Measurements from ENCODE around the gene ASPN. TPM values are rescaled to one million over a fixed set of nuclear protein-coding genes. Genes with fewer than 3 reads are reported as not detected.

The ASPN gene
- total and polyA plus RNA-seq, 4 donors = 6.4 to 11.4 (median 6.9) TPM

DNA sequence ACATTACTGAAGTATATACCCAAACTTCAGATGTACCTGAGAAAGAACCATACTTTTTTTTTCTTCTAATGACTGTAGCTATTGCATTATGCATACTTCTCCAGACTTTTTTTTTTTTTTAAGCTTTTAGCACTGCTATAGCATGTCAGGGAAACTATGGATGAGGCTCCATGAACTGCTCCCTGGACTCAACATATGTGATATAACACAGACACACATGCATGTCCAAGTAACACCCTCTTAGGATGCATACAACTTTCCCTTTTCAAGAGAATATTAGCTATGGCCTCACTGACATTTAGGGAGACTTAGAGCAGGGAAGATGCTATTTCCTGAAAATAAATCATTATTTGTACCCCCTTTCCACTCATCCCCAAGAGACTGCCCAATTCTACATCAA, 499 bp upstream of the ASPN start:
- no peak for TF ChIP-seq JUND (IDR thresholded peaks at IDR 0.05)
- TF ChIP-seq RXRA (IDR thresholded peaks at IDR 0.05) = no peak
- TF ChIP-seq, protein P1, sequence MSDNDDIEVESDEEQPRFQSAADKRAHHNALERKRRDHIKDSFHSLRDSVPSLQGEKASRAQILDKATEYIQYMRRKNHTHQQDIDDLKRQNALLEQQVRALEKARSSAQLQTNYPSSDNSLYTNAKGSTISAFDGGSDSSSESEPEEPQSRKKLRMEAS (IDR thresholded peaks at IDR 0.05) = no peak
- TF ChIP-seq, protein P2, sequence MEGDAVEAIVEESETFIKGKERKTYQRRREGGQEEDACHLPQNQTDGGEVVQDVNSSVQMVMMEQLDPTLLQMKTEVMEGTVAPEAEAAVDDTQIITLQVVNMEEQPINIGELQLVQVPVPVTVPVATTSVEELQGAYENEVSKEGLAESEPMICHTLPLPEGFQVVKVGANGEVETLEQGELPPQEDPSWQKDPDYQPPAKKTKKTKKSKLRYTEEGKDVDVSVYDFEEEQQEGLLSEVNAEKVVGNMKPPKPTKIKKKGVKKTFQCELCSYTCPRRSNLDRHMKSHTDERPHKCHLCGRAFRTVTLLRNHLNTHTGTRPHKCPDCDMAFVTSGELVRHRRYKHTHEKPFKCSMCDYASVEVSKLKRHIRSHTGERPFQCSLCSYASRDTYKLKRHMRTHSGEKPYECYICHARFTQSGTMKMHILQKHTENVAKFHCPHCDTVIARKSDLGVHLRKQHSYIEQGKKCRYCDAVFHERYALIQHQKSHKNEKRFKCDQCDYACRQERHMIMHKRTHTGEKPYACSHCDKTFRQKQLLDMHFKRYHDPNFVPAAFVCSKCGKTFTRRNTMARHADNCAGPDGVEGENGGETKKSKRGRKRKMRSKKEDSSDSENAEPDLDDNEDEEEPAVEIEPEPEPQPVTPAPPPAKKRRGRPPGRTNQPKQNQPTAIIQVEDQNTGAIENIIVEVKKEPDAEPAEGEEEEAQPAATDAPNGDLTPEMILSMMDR (IDR thresholded peaks at IDR 0.05; ENCODE audit: low read depth, low read length, missing input control) = no peak
- TF ChIP-seq SP1 (IDR thresholded peaks at IDR 0.05) = no peak
- TF ChIP-seq NR2F2 (IDR thresholded peaks at IDR 0.05) = no peak
- TF ChIP-seq, protein P3, sequence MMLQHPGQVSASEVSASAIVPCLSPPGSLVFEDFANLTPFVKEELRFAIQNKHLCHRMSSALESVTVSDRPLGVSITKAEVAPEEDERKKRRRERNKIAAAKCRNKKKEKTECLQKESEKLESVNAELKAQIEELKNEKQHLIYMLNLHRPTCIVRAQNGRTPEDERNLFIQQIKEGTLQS (IDR thresholded peaks at IDR 0.05) = no peak
- TF ChIP-seq, protein P4, sequence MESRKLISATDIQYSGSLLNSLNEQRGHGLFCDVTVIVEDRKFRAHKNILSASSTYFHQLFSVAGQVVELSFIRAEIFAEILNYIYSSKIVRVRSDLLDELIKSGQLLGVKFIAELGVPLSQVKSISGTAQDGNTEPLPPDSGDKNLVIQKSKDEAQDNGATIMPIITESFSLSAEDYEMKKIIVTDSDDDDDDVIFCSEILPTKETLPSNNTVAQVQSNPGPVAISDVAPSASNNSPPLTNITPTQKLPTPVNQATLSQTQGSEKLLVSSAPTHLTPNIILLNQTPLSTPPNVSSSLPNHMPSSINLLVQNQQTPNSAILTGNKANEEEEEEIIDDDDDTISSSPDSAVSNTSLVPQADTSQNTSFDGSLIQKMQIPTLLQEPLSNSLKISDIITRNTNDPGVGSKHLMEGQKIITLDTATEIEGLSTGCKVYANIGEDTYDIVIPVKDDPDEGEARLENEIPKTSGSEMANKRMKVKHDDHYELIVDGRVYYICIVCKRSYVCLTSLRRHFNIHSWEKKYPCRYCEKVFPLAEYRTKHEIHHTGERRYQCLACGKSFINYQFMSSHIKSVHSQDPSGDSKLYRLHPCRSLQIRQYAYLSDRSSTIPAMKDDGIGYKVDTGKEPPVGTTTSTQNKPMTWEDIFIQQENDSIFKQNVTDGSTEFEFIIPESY (IDR thresholded peaks at IDR 0.05) = no peak
- TF ChIP-seq FOXA1 (IDR thresholded peaks at IDR 0.05) = no peak
- no peak for TF ChIP-seq YY1 (IDR thresholded peaks at IDR 0.05)
- no peak for TF ChIP-seq FOXA2 (IDR thresholded peaks at IDR 0.05)
- TF ChIP-seq HNF4G (IDR thresholded peaks at IDR 0.05) = no peak
- H3K27me3 ChIP-seq (ENCODE audit: control insufficient read depth in 4 of 4, insufficient read depth in 4 of 4, low read length in 3 of 4) = no peaks in the 10 kb centered on the region
- no peaks in the 10 kb centered on the region for H3K9me3 ChIP-seq (ENCODE audit: control insufficient read depth in 4 of 4, low read length in 3 of 4)
- H3K4me3 ChIP-seq (ENCODE audit: low read depth in 1 of 3, low read length in 3 of 3) = no peak overlapping the region
- DNase-seq (ENCODE audit: low spot score) = no peak
- no peaks in the 10 kb centered on the region for H3K36me3 ChIP-seq (ENCODE audit: control insufficient read depth in 4 of 4, insufficient read depth in 3 of 4, low read depth in 1 of 4, low read length in 3 of 4)
- H3K9ac ChIP-seq (ENCODE audit: low read depth in 1 of 2, low read length in 2 of 2) = no peak overlapping the region
- no peaks in the 10 kb centered on the region for H3K4me1 ChIP-seq (ENCODE audit: control insufficient read depth in 4 of 4, insufficient read depth in 4 of 4, low read length in 3 of 4)
- no peak overlapping the region for H3K27ac ChIP-seq (ENCODE audit: low read depth in 1 of 2, low read length in 2 of 2)

DNA sequence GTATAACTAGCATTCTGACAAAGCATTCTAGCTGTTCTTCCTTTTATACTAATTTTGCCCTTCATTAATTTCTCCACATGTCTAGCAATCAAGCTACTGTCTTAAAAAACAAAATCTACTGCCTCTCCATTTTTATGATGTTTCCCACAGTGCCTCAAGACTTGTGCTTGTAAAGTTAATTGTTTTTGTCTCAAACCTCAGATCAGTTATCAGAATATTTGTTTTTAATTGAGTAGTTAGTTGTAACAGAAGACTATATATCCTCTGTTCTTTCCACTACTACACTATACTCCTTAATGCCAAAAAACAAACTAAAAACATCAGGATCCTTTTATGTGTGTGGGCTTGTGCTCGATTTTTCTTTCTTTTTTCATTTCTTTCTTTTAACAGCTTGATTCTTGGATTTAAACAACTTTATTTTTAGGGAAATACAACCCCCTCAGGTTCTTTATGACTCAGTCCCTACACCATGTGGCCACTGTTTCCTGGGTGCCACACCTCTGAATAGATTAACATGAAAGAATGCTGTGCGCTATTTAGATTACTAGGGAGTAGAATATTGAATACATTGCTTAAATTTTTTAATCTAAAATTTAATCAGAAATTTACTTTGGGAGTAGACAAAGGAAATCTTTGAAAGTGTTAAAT, 1.2 kb downstream of the ASPN start:
- Histone ChIP-seq H3K27me3 (ENCODE audit: control insufficient read depth in 4 of 4, insufficient read depth in 4 of 4, low read length in 3 of 4) (no peaks in the 10 kb centered on the region), H3K4me3 (ENCODE audit: low read depth in 1 of 3, low read length in 3 of 3) (no peak overlapping the region), H3K4me1 (ENCODE audit: control insufficient read depth in 4 of 4, insufficient read depth in 4 of 4, low read length in 3 of 4) (no peaks in the 10 kb centered on the region), H3K9ac (ENCODE audit: low read depth in 1 of 2, low read length in 2 of 2) (peak overlapping the region in 1 of 2 donors; percentile 5), H3K9me3 (ENCODE audit: control insufficient read depth in 4 of 4, low read length in 3 of 4) (no peaks in the 10 kb centered on the region), H3K27ac (ENCODE audit: low read depth in 1 of 2, low read length in 2 of 2) (no peak overlapping the region), H3K36me3 (ENCODE audit: control insufficient read depth in 4 of 4, insufficient read depth in 3 of 4, low read depth in 1 of 4, low read length in 3 of 4) (no peaks in the 10 kb centered on the region)
- 70% methylated on average over 2 of the region's 2 CpGs for WGBS
- DNase-seq (ENCODE audit: low spot score) = no peak
- TF ChIP-seq HNF4A (conservative IDR thresholded peaks at IDR 0.05) (no peak), FOXA2 (IDR thresholded peaks at IDR 0.05) (no peak), HNF4G (IDR thresholded peaks at IDR 0.05) (no peak), FOXA1 (IDR thresholded peaks at IDR 0.05) (no peak), SP1 (IDR thresholded peaks at IDR 0.05) (no peak), NR2F2 (IDR thresholded peaks at IDR 0.05) (no peak), YY1 (IDR thresholded peaks at IDR 0.05) (no peak), GABPA (IDR thresholded peaks at IDR 0.05 in 1 of 2, conservative IDR thresholded peaks at IDR 0.05 in 1 of 2) (no peak), TAF1 (conservative IDR thresholded peaks at IDR 0.05) (no peak), RAD21 (IDR thresholded peaks at IDR 0.05) (no peak), JUND (IDR thresholded peaks at IDR 0.05) (no peak), RXRA (IDR thresholded peaks at IDR 0.05) (no peak)
- TF ChIP-seq, protein P2 (IDR thresholded peaks at IDR 0.05; ENCODE audit: low read depth, low read length, missing input control) = no peak
- TF ChIP-seq, protein P5, sequence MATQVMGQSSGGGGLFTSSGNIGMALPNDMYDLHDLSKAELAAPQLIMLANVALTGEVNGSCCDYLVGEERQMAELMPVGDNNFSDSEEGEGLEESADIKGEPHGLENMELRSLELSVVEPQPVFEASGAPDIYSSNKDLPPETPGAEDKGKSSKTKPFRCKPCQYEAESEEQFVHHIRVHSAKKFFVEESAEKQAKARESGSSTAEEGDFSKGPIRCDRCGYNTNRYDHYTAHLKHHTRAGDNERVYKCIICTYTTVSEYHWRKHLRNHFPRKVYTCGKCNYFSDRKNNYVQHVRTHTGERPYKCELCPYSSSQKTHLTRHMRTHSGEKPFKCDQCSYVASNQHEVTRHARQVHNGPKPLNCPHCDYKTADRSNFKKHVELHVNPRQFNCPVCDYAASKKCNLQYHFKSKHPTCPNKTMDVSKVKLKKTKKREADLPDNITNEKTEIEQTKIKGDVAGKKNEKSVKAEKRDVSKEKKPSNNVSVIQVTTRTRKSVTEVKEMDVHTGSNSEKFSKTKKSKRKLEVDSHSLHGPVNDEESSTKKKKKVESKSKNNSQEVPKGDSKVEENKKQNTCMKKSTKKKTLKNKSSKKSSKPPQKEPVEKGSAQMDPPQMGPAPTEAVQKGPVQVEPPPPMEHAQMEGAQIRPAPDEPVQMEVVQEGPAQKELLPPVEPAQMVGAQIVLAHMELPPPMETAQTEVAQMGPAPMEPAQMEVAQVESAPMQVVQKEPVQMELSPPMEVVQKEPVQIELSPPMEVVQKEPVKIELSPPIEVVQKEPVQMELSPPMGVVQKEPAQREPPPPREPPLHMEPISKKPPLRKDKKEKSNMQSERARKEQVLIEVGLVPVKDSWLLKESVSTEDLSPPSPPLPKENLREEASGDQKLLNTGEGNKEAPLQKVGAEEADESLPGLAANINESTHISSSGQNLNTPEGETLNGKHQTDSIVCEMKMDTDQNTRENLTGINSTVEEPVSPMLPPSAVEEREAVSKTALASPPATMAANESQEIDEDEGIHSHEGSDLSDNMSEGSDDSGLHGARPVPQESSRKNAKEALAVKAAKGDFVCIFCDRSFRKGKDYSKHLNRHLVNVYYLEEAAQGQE (IDR thresholded peaks at IDR 0.05) = no peak
- TF ChIP-seq, protein P4 (IDR thresholded peaks at IDR 0.05) = no peak
- TF ChIP-seq, protein P3 (IDR thresholded peaks at IDR 0.05) = no peak
- TF ChIP-seq, protein P1 (IDR thresholded peaks at IDR 0.05) = no peak

Measured in liver (tissue), 9 donors.